Measurements from ENCODE around the gene PHF20.

PHF20 gene

DNA sequence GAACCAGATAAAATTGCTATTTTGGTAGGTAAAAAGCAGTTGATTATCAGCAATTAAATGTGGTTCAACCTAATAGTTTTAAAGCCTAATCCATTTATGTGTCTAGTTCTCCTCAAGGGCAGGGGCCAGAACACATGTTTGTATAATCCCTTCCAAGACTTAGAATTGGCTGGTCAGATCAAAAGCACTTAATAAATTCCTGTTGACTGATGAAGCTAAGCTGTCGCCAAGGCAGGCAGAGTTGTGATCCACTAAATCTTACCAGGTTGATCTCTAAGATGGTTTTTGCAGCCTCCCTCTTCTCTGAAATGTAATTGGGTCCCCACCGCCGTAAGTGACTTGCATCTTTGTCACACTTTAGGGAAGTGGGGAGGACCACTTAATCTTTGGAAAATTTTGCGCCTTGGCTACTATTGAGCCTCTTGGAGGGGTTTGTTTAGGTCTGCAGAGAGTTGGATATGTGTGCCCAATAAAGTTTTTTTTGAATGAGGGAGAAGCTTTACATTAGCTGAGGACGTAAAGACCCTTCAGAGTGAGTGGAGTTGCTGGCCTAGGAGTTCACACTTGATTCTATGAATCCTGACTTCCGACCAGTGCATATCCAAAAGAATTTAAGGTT lies 65.9 kb downstream of the PHF20 start:
- TF ChIP-seq, protein P1, sequence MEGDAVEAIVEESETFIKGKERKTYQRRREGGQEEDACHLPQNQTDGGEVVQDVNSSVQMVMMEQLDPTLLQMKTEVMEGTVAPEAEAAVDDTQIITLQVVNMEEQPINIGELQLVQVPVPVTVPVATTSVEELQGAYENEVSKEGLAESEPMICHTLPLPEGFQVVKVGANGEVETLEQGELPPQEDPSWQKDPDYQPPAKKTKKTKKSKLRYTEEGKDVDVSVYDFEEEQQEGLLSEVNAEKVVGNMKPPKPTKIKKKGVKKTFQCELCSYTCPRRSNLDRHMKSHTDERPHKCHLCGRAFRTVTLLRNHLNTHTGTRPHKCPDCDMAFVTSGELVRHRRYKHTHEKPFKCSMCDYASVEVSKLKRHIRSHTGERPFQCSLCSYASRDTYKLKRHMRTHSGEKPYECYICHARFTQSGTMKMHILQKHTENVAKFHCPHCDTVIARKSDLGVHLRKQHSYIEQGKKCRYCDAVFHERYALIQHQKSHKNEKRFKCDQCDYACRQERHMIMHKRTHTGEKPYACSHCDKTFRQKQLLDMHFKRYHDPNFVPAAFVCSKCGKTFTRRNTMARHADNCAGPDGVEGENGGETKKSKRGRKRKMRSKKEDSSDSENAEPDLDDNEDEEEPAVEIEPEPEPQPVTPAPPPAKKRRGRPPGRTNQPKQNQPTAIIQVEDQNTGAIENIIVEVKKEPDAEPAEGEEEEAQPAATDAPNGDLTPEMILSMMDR (IDR thresholded peaks at IDR 0.05): no peak

DNA sequence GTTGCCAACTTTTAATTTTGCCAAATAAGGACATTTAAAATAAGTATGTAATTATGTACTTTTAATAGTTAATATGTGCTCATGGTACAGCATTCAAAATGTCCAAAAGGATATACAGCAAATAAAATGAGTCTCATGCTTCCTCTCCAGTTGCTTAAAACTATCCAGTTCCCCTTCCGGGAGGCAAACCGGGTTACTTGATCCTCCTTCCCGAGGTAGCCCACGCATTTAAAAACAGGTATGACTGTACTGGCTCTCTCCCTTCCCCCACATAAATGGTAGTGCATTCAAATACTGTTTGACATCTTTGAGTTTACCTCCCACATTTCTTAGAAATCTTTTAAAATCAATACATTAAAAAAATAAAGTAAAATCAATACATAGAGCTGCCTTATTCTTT lies 66.4 kb downstream of the PHF20 start:
- TF ChIP-seq, protein P1 (IDR thresholded peaks at IDR 0.05): no peak

DNA sequence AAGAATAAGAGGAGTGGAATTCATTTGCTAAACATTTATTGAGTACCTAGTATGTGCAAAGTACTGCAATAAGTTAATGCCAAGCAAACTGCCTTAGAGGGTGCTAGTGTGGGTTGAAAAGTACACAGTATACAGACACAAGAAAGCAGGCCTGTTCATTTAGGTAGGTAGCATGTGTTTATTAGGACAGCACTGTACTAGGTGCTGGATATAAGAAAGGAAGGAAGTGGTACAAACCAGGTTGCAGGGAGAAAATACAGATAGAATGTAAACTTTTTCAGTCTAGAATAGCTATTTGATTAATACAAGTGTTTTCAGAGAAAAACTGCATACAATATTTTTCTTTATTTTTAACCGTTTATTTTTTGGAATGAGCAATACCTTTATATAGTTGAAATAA lies 68.1 kb downstream of the PHF20 start:
- TF ChIP-seq, protein P1 (IDR thresholded peaks at IDR 0.05): no peak

DNA sequence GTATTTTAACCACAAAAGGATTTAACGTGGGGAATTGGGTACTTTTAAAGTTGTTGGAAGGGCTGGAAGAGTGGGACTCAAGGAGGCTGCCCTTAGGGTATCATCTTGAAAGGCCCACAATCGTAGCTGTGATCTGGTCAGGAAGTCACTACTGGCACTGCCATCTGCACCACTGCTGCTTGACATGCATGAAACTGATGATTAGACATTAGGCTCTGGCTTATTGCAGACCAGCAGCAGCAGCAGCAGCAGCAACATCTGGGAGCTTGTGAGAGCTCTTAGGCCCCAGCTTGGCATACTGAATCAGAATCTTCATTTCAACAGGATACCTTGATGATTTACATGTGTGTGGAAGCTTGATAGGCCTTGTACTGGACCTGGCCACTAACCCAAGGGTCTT lies 68.6 kb downstream of the PHF20 start:
- TF ChIP-seq, protein P1 (IDR thresholded peaks at IDR 0.05): no peak

GRCh38 chr20:35842361-35842760 lies 70.5 kb downstream of the PHF20 start:
- TF ChIP-seq, protein P1 (IDR thresholded peaks at IDR 0.05): no peak

DNA sequence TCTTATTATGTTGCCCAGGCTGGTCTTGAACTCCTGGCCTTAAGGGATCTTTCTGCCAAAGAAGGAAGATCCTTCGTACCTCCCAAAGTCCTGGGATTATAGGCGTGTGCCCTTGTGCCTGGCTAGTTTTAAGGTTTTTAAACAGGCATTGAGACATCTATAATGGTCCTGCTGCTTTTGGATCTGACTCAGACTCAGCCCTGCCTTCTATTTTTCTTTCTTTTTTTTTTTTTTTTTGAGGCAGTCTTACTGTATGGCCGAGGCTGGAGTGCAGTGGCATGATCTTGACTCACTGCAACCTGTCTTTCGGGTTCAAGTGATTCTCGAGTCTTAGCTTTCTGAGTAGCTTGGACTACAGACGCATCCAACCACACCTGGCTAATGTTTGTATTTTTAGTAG lies 73.7 kb downstream of the PHF20 start:
- TF ChIP-seq, protein P1 (IDR thresholded peaks at IDR 0.05): no peak

- TF ChIP-seq, protein P1 (IDR thresholded peaks at IDR 0.05): no peak
These were observed 77.9 kb downstream of the PHF20 start for GRCh38 chr20:35849706-35850105.
